ENCODE data around the gene DHODH. TPM values are rescaled to one million over a fixed set of nuclear protein-coding genes. Genes with fewer than 3 reads are reported as not detected.
"Not testable (repeated sequence)": the region's sequence is repeated elsewhere in the genome, so short reads cannot be mapped to it uniquely, and the experiment has no call there.

Gene DHODH
- total RNA-seq, 2 experiments from 2014 or later = 13.2 to 14.5 TPM

GRCh38 chr16:72050769-72051464 lies 42.4 kb downstream of the DHODH start:
- H3K36me3 Mint-ChIP-seq = no peaks in the 10 kb centered on the region
- ATAC-seq (ENCODE audit: low read depth) = no peak
- H3K4me3 Mint-ChIP-seq = no peak overlapping the region
- DNase-seq = no peak
- peaks cover 2% of the 10 kb centered on the region for H3K27me3 Mint-ChIP-seq
- H3K4me1 Mint-ChIP-seq = no peaks in the 10 kb centered on the region
- H3K9me3 Mint-ChIP-seq = peaks cover 9% of the 10 kb centered on the region
- H3K27ac Mint-ChIP-seq = no peak overlapping the region
- POLR2A ChIA-PET = no interaction called here

- H3K4me1 Mint-ChIP-seq = no peaks in the 10 kb centered on the region
- H3K27me3 Mint-ChIP-seq = peaks cover 2% of the 10 kb centered on the region
- POLR2A ChIA-PET = no interaction called here
- ATAC-seq (ENCODE audit: low read depth) = no peak
- DNase-seq = no peak
- no peak overlapping the region for H3K27ac Mint-ChIP-seq
- no peak overlapping the region for H3K4me3 Mint-ChIP-seq
- H3K36me3 Mint-ChIP-seq = no peaks in the 10 kb centered on the region
- H3K9me3 Mint-ChIP-seq = peaks cover 9% of the 10 kb centered on the region
Measured at GRCh38 chr16:72051818-72052217, 43.3 kb downstream of the DHODH start.

- H3K4me1 Mint-ChIP-seq; H3K27me3 Mint-ChIP-seq; H3K36me3 Mint-ChIP-seq; DNase-seq; POLR2A ChIA-PET; H3K9me3 Mint-ChIP-seq; H3K4me3 Mint-ChIP-seq; H3K27ac Mint-ChIP-seq; ATAC-seq (ENCODE audit: low read depth): not testable (repeated sequence)
Measured at GRCh38 chr16:72054254-72054847, 45.8 kb downstream of the DHODH start, which contains the start of gene HP. TSS of gene HP (plus strand) at chr16:72054505. CDS start at chr16:72054653, 148 bp downstream.

GRCh38 chr16:72055911-72056310 lies 47.4 kb downstream of the DHODH start:
- H3K9me3 Mint-ChIP-seq = no peaks in the 10 kb centered on the region

GRCh38 chr16:72057313-72057712 lies 48.8 kb downstream of the DHODH start:
- H3K27me3 Mint-ChIP-seq; ATAC-seq (ENCODE audit: low read depth); H3K4me1 Mint-ChIP-seq; H3K27ac Mint-ChIP-seq; H3K4me3 Mint-ChIP-seq; H3K36me3 Mint-ChIP-seq; DNase-seq; POLR2A ChIA-PET; H3K9me3 Mint-ChIP-seq: not testable (repeated sequence)

More at GRCh38 chr16:72055911-72056310, 47.4 kb downstream of the DHODH start:
- Mint-ChIP-seq H3K4me3 (no peak overlapping the region), H3K36me3 (no peaks in the 10 kb centered on the region), H3K27me3 (no peaks in the 10 kb centered on the region), H3K27ac (no peak overlapping the region), H3K4me1 (no peaks in the 10 kb centered on the region)
- ATAC-seq (ENCODE audit: low read depth) (no peak), DNase-seq (no peak)
- POLR2A ChIA-PET = no interaction called here

GRCh38 chr16:72059060-72059459 lies 50.5 kb downstream of the DHODH start:
- H3K9me3 Mint-ChIP-seq, POLR2A ChIA-PET: not testable (repeated sequence)

GRCh38 chr16:72060405-72060804 lies 51.9 kb downstream of the DHODH start:
- POLR2A ChIA-PET = no interaction called here
- H3K27ac Mint-ChIP-seq = no peak overlapping the region

More at GRCh38 chr16:72059060-72059459, 50.5 kb downstream of the DHODH start:
- H3K4me1 Mint-ChIP-seq; DNase-seq; ATAC-seq (ENCODE audit: low read depth); H3K4me3 Mint-ChIP-seq; H3K27me3 Mint-ChIP-seq; H3K27ac Mint-ChIP-seq; H3K36me3 Mint-ChIP-seq: not testable (repeated sequence)

GRCh38 chr16:72061564-72061963 lies 53.0 kb downstream of the DHODH start:
- DNase-seq = no peak
- Mint-ChIP-seq H3K4me1 (no peaks in the 10 kb centered on the region), H3K9me3 (no peaks in the 10 kb centered on the region), H3K27ac (no peak overlapping the region), H3K4me3 (no peak overlapping the region), H3K36me3 (no peaks in the 10 kb centered on the region), H3K27me3 (no peaks in the 10 kb centered on the region)
- no peak for ATAC-seq (ENCODE audit: low read depth)
- POLR2A ChIA-PET = no interaction called here

More at GRCh38 chr16:72060405-72060804, 51.9 kb downstream of the DHODH start:
- ATAC-seq (ENCODE audit: low read depth) = no peak
- DNase-seq = no peak
- no peak overlapping the region for H3K4me3 Mint-ChIP-seq
- H3K9me3 Mint-ChIP-seq = no peaks in the 10 kb centered on the region
- no peaks in the 10 kb centered on the region for H3K36me3 Mint-ChIP-seq
- H3K27me3 Mint-ChIP-seq = no peaks in the 10 kb centered on the region
- H3K4me1 Mint-ChIP-seq = no peaks in the 10 kb centered on the region

- H3K4me3 Mint-ChIP-seq = no peak overlapping the region
- no peak for ATAC-seq (ENCODE audit: low read depth)
- DNase-seq = no peak
- no peak overlapping the region for H3K27ac Mint-ChIP-seq
- POLR2A ChIA-PET = no interaction called here
- no peaks in the 10 kb centered on the region for H3K36me3 Mint-ChIP-seq
- no peaks in the 10 kb centered on the region for H3K27me3 Mint-ChIP-seq
- no peaks in the 10 kb centered on the region for H3K4me1 Mint-ChIP-seq
- H3K9me3 Mint-ChIP-seq = no peaks in the 10 kb centered on the region
Measured at GRCh38 chr16:72064361-72064894, 55.9 kb downstream of the DHODH start.

- Mint-ChIP-seq H3K9me3 (no peaks in the 10 kb centered on the region), H3K4me3 (no peak overlapping the region), H3K27ac (no peak overlapping the region), H3K27me3 (no peaks in the 10 kb centered on the region), H3K4me1 (no peaks in the 10 kb centered on the region), H3K36me3 (no peaks in the 10 kb centered on the region)
- DNase-seq = no peak
- POLR2A ChIA-PET = no interaction called here
- ATAC-seq (ENCODE audit: low read depth) = no peak
Measured at GRCh38 chr16:72066747-72067146, 58.2 kb downstream of the DHODH start.

- no peaks in the 10 kb centered on the region for H3K36me3 Mint-ChIP-seq
- POLR2A ChIA-PET = no interaction called here
- H3K4me1 Mint-ChIP-seq = no peaks in the 10 kb centered on the region
- DNase-seq = no peak
- no peaks in the 10 kb centered on the region for H3K9me3 Mint-ChIP-seq
- ATAC-seq (ENCODE audit: low read depth) = no peak
- H3K27me3 Mint-ChIP-seq = no peaks in the 10 kb centered on the region
- H3K27ac Mint-ChIP-seq = no peak overlapping the region
- H3K4me3 Mint-ChIP-seq = no peak overlapping the region
Measured at GRCh38 chr16:72068930-72069329, 60.4 kb downstream of the DHODH start.

- H3K27ac Mint-ChIP-seq = no peak overlapping the region
- H3K9me3 Mint-ChIP-seq = no peaks in the 10 kb centered on the region
- no peaks in the 10 kb centered on the region for H3K36me3 Mint-ChIP-seq
- DNase-seq (no peak), ATAC-seq (ENCODE audit: low read depth) (no peak)
- no peaks in the 10 kb centered on the region for H3K27me3 Mint-ChIP-seq
- POLR2A ChIA-PET = no interaction called here
- H3K4me1 Mint-ChIP-seq = no peaks in the 10 kb centered on the region
- H3K4me3 Mint-ChIP-seq = no peak overlapping the region
Measured at GRCh38 chr16:72072514-72073342, 64.2 kb downstream of the DHODH start.

GRCh38 chr16:72073560-72074230 lies 65.2 kb downstream of the DHODH start:
- H3K4me1 Mint-ChIP-seq = no peaks in the 10 kb centered on the region
- POLR2A ChIA-PET = no interaction called here
- H3K36me3 Mint-ChIP-seq = no peaks in the 10 kb centered on the region
- no peak overlapping the region for H3K27ac Mint-ChIP-seq
- H3K4me3 Mint-ChIP-seq = no peak overlapping the region
- no peaks in the 10 kb centered on the region for H3K27me3 Mint-ChIP-seq
- no peak for ATAC-seq (ENCODE audit: low read depth)
- DNase-seq = no peak
- H3K9me3 Mint-ChIP-seq = no peaks in the 10 kb centered on the region
